Activated CD8-positive, alpha-beta memory T cell treated with anti-CD3 and anti-CD28 coated beads, Interleukin-2, amount 50 U/mL, for 24 hours (primary cell): ENCODE results near the gene SF3B1.
"Not testable (repeated sequence)": the region's sequence is repeated elsewhere in the genome, so short reads cannot be mapped to it uniquely, and the experiment has no call there.

ENCODE experiments used
- DNase-seq: peaks from one replicate; pipeline ENCODE4 v3.0.0-alpha.2; 2020; ENCODE audit errors: extremely low read depth

SF3B1 gene

DNA sequence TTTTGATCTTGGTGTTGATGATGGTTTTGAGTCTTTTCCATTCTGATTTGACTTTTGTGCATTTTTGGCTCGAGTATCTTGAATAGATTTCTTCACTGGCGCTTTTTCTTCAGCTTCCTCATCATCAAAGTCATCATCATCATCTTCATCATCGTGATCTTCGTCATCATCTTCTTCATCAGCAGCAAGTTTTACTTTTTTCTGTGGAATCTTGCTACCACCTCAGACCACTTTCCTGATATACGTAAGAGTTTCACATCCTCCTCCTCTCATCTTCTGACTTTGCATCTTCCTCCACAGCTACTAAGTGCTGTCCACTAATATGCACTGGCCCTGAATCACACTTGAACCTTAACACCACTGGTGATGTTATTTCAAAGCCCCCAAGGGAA lies 54.9 kb downstream of the SF3B1 start:
- DNase-seq: not testable (repeated sequence)

DNA sequence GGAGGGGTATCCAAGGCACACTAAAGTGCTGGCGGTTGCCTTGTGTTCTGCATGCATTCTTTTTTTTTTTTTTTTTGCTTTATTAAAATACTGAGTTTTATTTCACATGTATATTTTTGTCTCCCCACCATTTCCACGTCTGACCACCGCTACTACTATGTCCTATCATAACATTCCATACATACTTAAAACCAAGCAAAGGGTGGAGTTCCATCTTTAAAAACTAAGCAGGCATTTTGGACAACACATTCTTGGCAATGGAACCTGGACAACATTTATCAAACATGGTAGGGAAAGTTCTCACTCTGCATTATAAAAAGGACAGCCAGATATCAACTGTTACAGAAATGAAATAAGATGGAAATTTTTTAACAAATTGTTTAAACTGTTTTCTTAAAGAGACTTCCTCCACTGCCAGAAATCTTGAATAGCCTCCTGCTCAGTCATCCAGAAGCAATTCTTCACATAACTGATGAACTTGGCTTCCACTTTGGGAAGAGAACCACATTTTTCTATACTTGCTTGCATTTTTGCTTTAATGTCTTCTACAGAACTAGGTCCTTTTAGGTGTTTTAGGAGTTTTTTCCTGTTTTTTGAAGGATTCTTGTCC lies 55.4 kb downstream of the SF3B1 start:
- not testable (repeated sequence) for DNase-seq

DNA sequence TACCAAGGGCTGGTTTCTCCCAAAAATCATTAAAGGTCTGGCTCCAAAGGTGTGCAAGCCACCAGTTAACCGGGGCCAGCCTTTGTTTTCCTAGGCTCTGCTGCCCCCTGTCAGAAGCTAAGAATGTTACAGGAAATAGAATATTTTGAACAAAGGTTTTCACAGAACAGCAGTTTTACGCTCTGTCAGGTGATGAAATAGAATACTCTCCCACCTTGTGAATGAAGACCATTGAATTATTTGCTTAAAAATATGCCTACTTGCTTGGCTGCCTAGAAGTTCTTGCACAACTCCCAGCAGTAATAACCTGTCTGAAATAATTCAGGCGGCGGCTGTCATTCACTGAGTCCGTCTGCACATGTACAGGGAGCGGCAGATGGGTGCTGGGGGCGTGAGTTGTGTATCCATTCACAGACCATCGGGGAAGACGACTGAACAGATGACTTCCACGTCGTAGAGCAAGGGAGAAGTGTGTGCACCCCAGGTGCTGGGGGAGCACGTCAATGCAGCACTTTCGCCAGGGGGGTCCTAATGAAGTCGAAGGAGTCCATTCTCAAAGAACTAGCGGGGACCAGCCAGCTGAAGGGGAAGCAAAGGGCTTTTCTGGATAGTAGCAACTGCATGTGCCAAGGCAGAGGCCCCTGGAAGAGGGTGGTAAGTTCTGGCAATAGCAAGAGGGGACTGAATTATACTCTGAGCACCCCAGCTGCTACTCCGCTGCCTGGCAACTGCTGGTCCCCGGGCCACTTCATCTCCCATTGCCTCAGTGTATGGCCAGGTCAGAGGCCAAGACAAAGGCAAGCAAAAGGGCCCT lies 56.1 kb downstream of the SF3B1 start:
- DNase-seq: no peak

DNA sequence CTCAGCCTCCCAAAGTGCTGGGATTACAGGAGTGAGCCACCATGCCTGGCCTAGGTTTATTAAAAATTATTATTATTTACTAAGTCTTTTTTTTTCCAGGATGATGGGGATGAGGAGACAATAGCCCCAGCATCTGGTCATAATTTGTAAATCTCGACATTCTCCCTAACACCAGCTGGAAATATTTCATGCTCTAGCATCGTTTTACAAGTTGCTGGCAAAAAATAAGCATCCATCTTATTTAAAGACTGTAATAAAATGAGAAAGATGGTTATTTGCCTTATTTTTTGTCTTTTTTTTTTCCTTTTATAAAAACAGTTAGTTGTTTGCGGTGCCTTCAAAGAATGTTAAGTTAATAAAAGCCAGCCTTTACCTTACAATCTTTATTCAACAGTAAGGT lies 56.7 kb downstream of the SF3B1 start:
- DNase-seq: no peak

DNA sequence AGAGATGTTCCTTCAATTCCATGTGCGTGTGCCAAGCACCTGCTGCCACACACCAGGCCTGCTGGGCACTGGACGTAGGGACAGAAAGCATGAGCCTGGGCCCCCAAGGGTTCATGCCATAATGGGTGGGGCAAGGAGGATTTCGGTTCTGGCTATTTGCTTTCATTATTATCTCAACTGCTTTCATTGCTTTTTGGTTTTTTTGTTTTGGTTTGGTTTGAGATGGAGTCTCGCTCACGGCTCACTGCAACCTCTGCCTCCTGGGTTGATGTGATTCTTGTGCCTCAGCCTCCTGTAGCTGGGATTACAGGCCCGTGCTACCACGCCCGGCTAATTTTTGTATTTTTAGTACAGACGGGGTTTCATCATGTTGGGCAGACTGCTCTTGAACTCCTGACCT lies 57.2 kb downstream of the SF3B1 start:
- no peak for DNase-seq

DNA sequence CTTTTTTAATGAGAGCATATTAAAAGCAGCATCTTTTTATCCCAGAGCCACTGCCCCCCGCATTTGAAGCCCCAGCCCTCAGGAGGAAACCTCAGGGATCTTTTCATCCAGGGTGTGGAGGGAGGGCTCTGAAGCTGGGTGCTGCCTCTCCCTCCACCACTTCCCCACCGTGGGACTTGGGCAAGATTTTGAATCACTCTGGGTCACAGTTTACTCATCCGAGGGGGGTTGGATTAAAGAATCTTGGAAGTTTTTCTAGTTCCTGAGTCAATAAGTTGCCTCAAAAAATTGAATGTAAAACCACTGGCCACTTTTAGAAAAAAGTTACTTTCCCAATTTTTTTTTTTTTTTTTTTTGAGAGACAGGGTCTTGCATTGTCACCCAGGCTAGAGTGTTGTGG lies 62.2 kb downstream of the SF3B1 start:
- DNase-seq: no peak

DNA sequence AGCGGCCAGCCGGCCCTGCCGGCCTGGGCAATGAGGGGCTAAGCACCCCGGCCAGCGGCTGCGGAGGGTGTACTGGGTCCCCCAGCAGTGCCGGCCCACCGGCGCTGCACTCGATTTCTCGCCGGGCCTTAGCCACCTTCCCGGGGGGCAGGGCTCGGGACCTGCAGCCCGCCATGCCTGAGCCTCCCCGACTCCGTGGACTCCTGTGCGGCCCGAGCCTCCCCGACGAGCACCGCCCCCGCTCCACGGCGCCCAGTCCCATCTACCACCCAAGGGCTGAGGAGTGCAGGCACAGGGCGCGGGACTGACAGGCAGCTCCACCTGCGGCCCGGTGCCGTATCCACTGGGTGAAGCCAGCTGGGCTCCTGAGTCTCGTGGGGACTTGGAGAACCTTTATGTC lies 64.2 kb downstream of the SF3B1 start:
- DNase-seq: not testable (repeated sequence)

DNA sequence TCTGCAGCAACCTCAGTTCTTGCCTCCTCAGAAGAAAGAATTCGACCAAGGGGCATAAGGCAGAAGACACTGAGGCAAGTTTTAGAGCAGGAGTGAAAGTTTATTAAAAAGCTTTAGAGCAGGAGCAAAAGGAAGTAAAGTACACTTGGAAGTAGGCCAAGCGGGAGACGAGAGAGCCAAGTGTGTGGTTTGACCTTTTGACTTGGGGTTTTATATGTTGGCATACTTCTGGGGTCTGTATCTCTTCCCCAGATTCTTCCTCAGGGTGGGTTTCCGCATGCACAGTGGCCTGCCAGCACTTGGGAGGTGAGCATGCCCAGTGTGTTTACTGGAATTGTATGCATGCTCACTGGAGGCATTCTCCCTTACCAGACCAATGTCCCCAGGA lies 64.9 kb downstream of the SF3B1 start:
- no peak for DNase-seq

DNA sequence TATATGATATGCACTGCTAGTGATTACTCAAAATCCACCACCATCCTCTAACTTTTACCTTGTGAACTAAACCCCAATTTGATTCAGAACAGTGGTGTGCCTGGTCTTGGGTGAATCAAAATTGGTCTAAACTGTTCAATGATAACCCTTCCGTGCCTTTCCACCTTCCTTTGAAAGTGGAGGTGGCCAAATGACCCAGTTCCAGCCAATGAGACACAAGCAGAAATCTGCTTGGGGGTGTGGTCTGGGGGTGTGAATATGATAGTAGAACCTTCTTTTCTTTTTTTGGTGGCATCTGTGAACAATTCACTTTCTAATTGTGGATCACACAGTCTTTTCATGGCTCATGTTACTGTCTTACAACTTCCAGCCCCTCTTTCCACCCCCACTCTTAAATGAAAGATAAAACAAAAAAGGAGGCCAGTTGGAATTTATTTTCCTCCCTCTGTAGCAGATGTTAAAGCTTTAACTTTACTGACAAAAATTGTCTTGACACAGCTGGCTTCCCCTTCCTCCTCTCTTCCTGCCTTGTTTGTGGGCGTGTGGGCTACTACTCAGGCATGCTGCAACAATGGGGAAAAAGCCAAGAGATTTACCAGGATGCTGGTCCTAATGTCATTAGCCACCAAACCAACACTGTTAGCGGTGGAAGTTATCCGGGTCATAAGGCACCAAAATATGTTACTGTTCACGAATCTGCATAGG lies 65.4 kb downstream of the SF3B1 start:
- DNase-seq: no peak

DNA sequence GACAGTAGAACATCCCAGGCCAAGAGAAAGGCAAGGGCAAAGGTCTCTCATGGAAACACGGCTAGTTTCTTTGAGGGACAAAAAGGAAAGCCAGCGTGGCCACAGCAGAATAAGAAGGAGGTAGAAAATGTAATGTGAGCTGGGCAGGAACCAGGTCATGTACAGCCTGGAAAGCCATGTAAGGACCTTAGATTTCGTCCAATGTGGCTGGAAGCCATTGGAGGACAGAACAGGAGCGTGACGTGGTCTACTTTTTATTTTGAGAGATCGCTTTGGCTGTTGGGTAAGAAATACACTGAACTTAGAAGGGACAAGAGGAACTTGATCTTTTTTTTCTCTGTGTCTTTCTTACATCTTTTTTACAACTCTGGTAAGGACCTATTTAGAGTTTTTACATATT lies 66.4 kb downstream of the SF3B1 start:
- DNase-seq: no peak

DNA sequence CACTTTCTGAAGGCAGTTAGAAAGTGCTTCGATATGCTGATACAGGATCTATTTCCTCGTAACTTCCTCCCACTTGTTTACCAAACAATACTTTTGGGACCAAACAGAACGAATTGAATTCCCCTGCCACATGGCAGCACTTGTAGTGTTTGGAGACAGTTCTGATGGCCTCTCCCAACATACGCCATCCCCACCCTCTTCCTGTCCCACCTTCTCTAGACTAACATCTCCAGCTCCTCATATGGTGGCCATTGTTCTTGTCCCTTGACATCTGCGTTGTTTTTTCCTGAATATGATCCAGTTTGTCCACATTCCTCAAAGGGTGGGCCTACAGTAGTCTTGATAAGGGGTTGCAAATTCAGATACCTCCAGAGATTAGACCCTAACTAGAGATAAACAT lies 70.8 kb downstream of the SF3B1 start:
- DNase-seq: no peak

DNA sequence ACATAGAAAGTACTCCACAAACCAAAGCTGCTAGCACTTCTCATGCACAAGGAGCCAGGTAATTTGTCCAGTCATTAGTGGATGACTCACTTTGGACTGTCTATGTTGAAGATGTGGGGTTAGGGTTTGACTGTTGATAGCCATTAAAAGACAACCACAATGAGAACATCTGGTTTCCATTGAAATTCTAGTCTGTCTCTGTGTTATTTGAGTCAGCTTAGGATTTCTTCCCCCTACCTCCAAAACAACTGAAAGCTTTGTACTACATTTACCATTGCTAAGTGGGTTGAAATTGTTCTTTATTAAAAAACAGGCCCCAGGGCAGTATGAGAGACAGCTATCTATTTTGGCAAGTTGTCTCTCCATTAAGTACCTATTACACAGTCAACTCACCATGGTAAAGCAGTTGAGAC lies 74.1 kb downstream of the SF3B1 start:
- no peak for DNase-seq

DNA sequence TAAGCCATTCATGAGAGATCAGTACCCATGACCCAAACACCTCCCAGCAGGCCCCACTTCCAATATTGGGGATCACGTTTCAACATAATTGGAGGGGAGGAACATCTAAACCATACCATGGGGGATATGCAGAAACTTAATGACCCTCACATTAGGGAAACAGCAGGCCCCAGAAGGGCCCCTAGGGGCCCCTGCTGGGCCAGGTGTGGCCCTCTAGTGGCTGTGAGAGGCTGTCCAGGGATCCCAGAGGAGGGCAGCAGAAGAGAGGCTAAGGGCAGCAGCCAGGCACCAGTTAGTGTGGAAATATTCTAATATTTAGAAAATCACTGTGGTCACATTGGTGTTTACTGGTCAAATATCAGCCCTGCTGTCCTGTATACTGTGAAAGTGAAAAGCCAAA lies 75.0 kb downstream of the SF3B1 start:
- DNase-seq: no peak

DNA sequence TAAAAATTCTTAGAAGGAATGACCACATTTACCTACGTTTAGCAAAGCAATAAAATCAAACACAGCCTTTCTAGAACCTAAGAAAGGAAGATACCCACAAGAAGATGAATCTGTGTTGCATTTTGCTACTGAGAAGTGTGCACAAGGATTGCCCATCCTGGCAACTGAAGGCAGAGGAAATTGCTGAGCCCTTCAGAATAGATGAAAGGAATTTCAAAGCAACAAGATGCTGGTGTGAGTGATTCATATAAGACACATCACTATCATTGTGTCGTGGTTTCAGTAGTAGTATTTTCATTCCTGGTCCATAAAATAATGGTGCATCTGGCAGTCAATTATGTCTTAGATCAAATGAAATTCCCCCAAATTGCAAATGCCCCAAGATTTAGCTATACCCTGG lies 75.9 kb downstream of the SF3B1 start:
- no peak for DNase-seq

DNA sequence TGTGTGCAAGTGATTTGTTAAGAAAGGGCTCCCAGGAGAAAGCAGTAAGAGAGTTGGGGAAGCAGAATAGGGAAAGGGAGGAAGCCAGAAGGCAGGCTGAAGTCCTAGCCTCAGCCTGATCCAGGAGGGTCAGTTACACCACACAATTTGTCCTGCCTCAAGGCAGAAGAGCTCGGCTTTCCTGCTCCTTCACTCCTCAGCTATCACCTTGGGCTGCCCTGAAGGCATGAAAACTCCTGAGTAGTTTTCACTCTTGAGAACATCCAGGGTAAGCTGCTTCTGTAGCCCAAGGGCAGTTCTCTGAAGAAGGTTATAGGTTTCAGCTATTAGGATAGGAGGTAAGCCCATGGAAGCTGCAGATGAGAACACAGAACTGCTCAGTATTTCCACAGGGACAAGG lies 76.8 kb downstream of the SF3B1 start:
- DNase-seq: no peak

DNA sequence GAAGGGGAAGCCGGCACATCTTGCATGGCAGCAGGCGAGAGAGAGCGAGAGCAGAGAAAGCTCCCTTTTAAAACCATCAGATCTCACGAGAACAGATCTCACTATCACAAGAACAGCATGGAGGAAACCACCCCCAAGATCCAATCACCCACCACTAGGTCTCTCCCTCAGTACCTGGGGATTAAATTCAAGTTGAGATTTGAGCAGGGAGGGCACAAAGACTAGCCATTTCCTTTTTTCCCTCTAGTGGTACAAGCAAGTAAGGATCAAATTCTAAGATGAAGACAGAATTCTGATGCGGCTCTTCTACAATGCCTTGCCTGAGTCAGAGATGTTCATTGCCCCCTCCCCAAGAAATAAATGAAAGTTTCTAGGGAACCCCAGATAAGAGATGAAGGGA lies 78.7 kb downstream of the SF3B1 start:
- DNase-seq: no peak

DNA sequence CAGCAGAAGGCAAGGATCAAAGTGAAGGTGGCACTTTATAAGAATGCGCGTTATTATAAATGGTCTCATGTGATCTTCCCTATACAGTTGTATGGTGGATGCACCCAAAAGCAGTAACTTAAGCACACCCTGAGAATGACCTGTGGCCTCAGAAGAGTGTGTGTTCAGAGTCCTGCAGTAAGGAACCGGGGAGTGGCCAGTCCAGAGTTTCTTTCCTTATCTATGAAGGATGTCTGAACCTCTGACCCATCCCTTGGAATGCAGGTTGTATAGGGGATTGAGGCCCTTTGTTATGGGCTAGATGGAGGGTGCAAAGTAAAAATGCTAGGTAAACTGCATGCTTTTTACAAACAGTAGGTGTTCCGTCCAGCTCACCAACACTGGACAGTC lies 80.7 kb downstream of the SF3B1 start:
- DNase-seq: no peak

DNA sequence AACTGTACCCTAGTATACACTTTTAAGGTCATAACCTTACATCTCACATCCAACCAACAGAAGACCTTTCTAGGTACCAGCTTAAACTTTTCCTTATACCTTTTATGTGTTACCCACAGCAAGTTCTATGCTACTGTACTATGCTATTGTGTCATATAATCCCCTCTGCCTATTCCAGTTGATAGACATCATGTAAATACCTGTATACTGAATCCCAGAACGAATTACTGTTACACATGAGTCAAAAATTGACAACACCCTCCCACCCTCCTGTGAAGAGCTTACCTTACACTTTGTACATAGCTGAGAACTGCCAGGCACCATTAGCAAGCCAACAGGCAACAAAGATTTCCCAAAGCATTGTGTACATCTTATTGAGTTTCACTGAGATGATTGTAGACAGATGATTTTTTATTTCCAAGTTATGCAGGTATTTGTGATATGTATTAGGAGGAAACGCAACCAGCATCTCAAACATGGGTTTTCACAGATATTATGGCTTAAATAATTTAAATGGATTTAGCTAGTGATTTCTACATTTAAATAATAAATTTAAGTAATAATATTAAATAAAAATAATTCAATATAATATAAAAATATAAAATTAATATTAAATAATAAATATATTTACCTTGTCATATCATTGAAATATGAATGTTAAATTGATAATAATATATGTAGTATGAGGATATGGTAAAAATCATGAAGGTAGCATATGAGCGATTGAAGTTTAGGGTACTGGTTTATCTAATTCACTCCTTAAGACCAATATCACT lies 81.2 kb downstream of the SF3B1 start:
- no peak for DNase-seq

DNA sequence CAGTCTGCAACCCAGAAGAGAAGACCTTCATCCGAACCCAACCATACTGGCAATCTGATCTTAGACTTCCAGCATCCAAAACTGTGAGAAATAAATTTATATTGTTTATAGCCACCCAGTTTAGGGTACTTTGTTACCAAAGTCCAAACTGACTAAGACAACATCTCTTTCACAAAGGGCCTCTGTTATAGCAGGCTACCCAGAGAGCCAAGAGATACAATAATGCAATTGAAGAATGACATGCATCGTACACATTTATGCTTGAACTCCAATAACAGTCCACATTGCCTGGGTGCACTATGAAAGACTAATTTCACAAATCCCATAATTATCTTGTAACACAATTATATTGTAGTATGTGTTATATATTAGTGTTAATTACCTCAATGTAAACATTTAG lies 85.1 kb downstream of the SF3B1 start:
- DNase-seq: no peak

DNA sequence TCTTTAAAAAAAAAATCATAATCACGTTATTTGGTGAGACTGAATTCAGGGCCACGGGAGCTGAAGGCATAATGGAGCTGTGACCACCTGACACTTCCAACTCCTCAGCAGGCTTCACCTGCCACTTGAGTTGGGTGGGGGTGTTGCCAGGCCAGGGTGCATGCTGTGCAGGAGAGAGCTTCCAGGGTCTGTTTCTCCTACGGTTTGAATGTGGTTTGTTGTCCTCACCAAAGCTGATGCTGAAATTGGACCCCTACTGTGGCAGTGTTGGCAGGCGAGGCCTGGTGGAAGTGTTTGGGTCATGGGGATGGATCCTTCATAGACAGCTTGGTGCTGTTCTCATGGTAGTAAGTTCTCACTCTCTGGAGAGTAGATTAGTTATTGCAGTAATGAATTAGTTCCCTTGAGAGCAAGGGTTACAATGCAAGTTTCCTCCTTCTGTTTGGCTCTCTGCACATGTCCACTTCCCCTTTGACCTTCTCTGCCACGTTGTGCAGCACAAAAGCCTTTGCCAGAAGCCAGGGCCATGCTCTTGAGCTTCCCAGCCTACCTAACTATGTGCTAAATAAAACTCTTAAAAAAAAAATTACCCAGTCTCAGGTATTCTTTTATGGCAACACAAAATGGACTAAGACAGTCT lies 86.0 kb downstream of the SF3B1 start:
- DNase-seq: no peak

DNA sequence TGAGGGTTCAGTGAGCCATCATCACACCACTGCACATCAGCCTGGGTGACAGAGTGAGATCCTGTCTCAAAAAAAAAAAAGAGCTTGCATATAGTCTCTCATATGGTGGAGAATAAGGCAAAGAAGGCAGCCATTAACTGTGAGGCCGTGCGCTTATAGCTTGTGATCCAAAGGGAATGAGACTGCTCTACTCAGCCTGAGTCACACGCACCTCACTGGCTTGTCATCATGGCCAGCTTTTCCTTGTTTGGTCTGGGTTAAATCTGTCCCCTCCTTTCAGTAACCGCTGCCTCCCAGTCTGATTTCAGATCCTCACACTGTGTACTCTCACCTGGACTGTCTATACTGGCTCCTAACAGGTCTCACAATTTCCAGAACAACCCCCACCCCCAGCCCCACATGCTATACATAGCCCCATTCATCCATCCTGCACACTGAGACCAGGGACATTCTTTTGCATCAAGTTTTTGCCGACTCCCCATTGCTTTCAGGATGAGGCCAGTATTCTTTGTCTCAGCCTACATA lies 88.9 kb downstream of the SF3B1 start:
- no peak for DNase-seq

DNA sequence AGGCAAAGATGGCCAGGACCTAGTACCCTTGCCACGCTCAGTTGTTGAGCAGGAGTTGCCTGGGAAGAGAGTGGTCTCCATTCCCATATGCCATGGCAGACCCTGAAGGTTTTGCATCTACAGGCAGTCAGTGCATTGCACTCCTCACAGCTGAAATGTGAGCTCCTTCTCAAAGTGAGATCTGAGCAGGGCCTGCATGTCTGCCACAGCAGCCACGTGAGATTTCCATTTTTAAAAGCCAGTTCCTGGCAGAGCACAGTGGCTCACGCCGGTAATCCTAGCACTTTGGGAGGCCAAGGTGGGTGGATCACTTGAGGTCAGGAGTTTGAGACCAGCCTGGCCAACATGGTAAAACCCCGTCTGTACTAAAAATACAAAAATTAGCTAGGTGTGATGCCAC lies 90.9 kb downstream of the SF3B1 start:
- not testable (repeated sequence) for DNase-seq
